Measurements from ENCODE around the gene MYO1E.

- no peak for TF ChIP-seq CTCF (IDR thresholded peaks at IDR 0.05)
- no peak for TF ChIP-seq POLR2A (IDR thresholded peaks at IDR 0.05)
Measured at GRCh38 chr15:59360896-59361295, 11.8 kb downstream of the MYO1E start.
